ENCODE data around the gene CELF5.
"Not testable (repeated sequence)": the region's sequence is repeated elsewhere in the genome, so short reads cannot be mapped to it uniquely, and the experiment has no call there.

Gene CELF5

GRCh38 chr19:3207461-3208242, 16.8 kb upstream of the CELF5 start:
- DNase-seq (ENCODE audit: low spot score), result no peak

- DNase-seq (ENCODE audit: low spot score), result no peak
Observed at GRCh38 chr19:3208317-3209207, 15.9 kb upstream of the CELF5 start.

GRCh38 chr19:3210347-3211017, 14.0 kb upstream of the CELF5 start:
- DNase-seq (ENCODE audit: low spot score), result peak; percentile 82

GRCh38 chr19:3211191-3211590, 13.3 kb upstream of the CELF5 start:
- no peak for DNase-seq (ENCODE audit: low spot score)

GRCh38 chr19:3213159-3213558, 11.3 kb upstream of the CELF5 start:
- no peak for DNase-seq (ENCODE audit: low spot score)

GRCh38 chr19:3216874-3217273, 7.6 kb upstream of the CELF5 start:
- no peak for DNase-seq (ENCODE audit: low spot score)

- no peak for DNase-seq (ENCODE audit: low spot score)
Observed at GRCh38 chr19:3220576-3220975, 3.9 kb upstream of the CELF5 start.

- not testable (repeated sequence) for DNase-seq (ENCODE audit: low spot score)
Observed at GRCh38 chr19:3221576-3221975, 2.9 kb upstream of the CELF5 start.

- no peak for DNase-seq (ENCODE audit: low spot score)
Observed at GRCh38 chr19:3222709-3223108, 1.8 kb upstream of the CELF5 start.

GRCh38 chr19:3225169-3225485, 666 bp downstream of the CELF5 start:
- no peak for DNase-seq (ENCODE audit: low spot score)

- DNase-seq (ENCODE audit: low spot score), result peak; percentile 15
Observed at GRCh38 chr19:3225677-3226093, 1.2 kb downstream of the CELF5 start.

- peak; percentile 26 for DNase-seq (ENCODE audit: low spot score)
Observed at GRCh38 chr19:3227054-3227626, 2.7 kb downstream of the CELF5 start.

GRCh38 chr19:3229346-3229743, 4.9 kb downstream of the CELF5 start:
- DNase-seq (ENCODE audit: low spot score), result no peak

- no peak for DNase-seq (ENCODE audit: low spot score)
Observed at GRCh38 chr19:3229888-3230496, 5.5 kb downstream of the CELF5 start.

- DNase-seq (ENCODE audit: low spot score), result no peak
Observed at GRCh38 chr19:3231288-3231687, 6.8 kb downstream of the CELF5 start.

- no peak for DNase-seq (ENCODE audit: low spot score)
Observed at GRCh38 chr19:3233116-3233515, 8.7 kb downstream of the CELF5 start.

GRCh38 chr19:3233831-3234230, 9.4 kb downstream of the CELF5 start:
- no peak for DNase-seq (ENCODE audit: low spot score)

- DNase-seq (ENCODE audit: low spot score), result no peak
Observed at GRCh38 chr19:3234800-3235199, 10.3 kb downstream of the CELF5 start.

- not testable (repeated sequence) for DNase-seq (ENCODE audit: low spot score)
Observed at GRCh38 chr19:3235604-3236003, 11.1 kb downstream of the CELF5 start.

- no peak for DNase-seq (ENCODE audit: low spot score)
Observed at GRCh38 chr19:3236272-3236671, 11.8 kb downstream of the CELF5 start.

GRCh38 chr19:3238066-3238561, 13.7 kb downstream of the CELF5 start:
- DNase-seq (ENCODE audit: low spot score), result no peak

- DNase-seq (ENCODE audit: low spot score), result no peak
Observed at GRCh38 chr19:3239367-3239766, 14.9 kb downstream of the CELF5 start.

All from AG08396 (cell line).